Gastrocnemius medialis (tissue), 4 donors: Measurements from ENCODE around the gene SLAIN2. TPM values are rescaled to one million over a fixed set of nuclear protein-coding genes. Genes with fewer than 3 reads are reported as not detected.

Experiments
- ATAC-seq, 2 donors: fragments of 150-250 bp; one replicate each; pipeline ENCODE4 v1.9.1; 2016
- DNase-seq, 2 donors: peaks; one replicate each; pipeline ENCODE4 v3.0.0-alpha.2; 2019
- H3K27ac ChIP-seq, 4 donors: fragments of 200-600 bp; sonication (generic); 1 replicate in 1 of 4; 2 replicates in 3 of 4; pipeline ENCODE4 v1.5.1; 2016 to 2018; ENCODE audit warnings: mild to moderate bottlenecking in 2 of 4, moderate library complexity in 1 of 4
- H3K27me3 ChIP-seq, 3 donors: fragments of 200-600 bp; sonication (generic) in 2 of 3; 1 replicate in 1 of 3; 2 replicates in 2 of 3; pipeline versions ENCODE4 v1.5.1 to v1.6.0; 2016 to 2019; ENCODE audit warnings: mild to moderate bottlenecking in 1 of 3, moderate library complexity in 1 of 3
- H3K36me3 ChIP-seq, 2 donors: fragments of 200-600 bp; sonication (generic) in 1 of 2; one replicate each; pipeline ENCODE4 v1.5.1; 2017 to 2018
- H3K4me1 ChIP-seq, 2 donors: fragments of 200-600 bp; sonication (generic) in 1 of 2; one replicate each; pipeline ENCODE4 v1.5.1; 2016 to 2017; ENCODE audit warnings: mild to moderate bottlenecking in 2 of 2
- H3K4me3 ChIP-seq, 4 donors: fragments of 200-600 bp; sonication (generic) in 3 of 4; 1 replicate in 1 of 4; 2 replicates in 3 of 4; pipeline ENCODE4 v1.5.1; 2016 to 2019; ENCODE audit warnings: mild to moderate bottlenecking in 2 of 4
- H3K9me3 ChIP-seq, 3 donors: fragments of 200-600 bp; sonication (generic) in 2 of 3; 1 replicate in 1 of 3; 2 replicates in 2 of 3; pipeline ENCODE4 v1.5.1; 2016 to 2019
- CTCF ChIP-seq, 5 experiments: fragments of 450-650 bp in 3 of 5; fragments of 200-600 bp in 2 of 5; sonication (generic) in 2 of 5; IDR thresholded peaks in 4 of 5; conservative IDR thresholded peaks in 1 of 5; 1 replicate in 4 of 5; 2 replicates in 1 of 5; pipeline ENCODE4 v1.5.1; 2016 to 2019; ENCODE audit warnings: antibody characterized with exemption in 5 of 5, mild to moderate bottlenecking in 3 of 5, moderate library complexity in 3 of 5
- POLR2A ChIP-seq, 2 donors: fragments of 450-650 bp; IDR thresholded peaks; one replicate each; pipeline ENCODE4 v1.6.1; 2017; ENCODE audit warnings: antibody characterized with exemption in 2 of 2, mild to moderate bottlenecking in 2 of 2, moderate library complexity in 2 of 2
- in situ Hi-C, 4 donors: fragments of 200-750 bp; cut with MboI; loops; one replicate each; pipeline versions ENCODE4 v1.15.0 to v1.8.0; 2017; ENCODE audit warnings: low sequenced_read_pairs in 4 of 4
- intact Hi-C: fragments of 100-400 bp; cut with DNase I; formaldehyde crosslinking; loops from one replicate; pipeline ENCODE4 v1.15.1; 2023; ENCODE audit warnings: low total_unique reads
- total RNA-seq, 4 donors: library from RNA; depleted of rRNA; stranded (reverse); fragments of >200 nt; gene quantifications; one replicate each; pipeline versions ENCODE4 v1.1.0 to v1.2.3, GENCODE V29; 2016

Gene SLAIN2
- total RNA-seq, 4 donors from 2014 or later, result 64.3 to 211 (median 138) TPM

DNA sequence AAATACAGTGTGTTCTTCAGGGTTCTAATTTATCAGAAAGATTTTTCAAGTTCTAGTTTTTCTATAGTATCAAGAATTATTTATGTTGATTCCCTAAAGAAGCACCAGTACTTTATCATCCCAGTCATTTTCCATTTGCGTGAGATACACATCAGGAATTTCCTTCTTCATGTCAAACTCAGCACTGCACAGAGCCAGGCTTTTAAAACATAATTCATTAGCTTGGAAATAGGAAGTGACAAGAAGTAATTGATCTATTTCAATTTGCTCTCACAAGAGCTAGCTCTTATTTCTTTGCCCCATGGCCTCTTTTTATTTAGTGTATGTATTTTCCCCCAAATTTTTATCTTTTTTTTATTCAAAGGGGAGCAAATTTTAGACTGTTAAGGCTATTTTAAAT is 128.8 kb downstream of the SLAIN2 start:
- Histone ChIP-seq H3K27ac (no peak overlapping the region), H3K4me1 (no peaks in the 10 kb centered on the region), H3K4me3 (no peak overlapping the region), H3K27me3 (no peaks in the 10 kb centered on the region), H3K36me3 (no peaks in the 10 kb centered on the region), H3K9me3 (no peaks in the 10 kb centered on the region)
- ATAC-seq (no peak), DNase-seq (no peak)
- TF ChIP-seq POLR2A (IDR thresholded peaks at IDR 0.05), result no peak
- TF ChIP-seq CTCF (IDR thresholded peaks at IDR 0.05 in 4 of 5, conservative IDR thresholded peaks at IDR 0.05 in 1 of 5), result no peak
- intact Hi-C loops (no loop called here), in situ Hi-C loops (loop anchor here in 1 of 4 donors (25.0 kb wide), 1 partner anchor 492 kb away; no protein-coding TSS in a partner anchor)

- Histone ChIP-seq H3K27ac (no peak overlapping the region), H3K36me3 (no peaks in the 10 kb centered on the region), H3K27me3 (no peaks in the 10 kb centered on the region), H3K4me1 (no peaks in the 10 kb centered on the region), H3K9me3 (no peaks in the 10 kb centered on the region), H3K4me3 (no peak overlapping the region)
- intact Hi-C loops, result no loop called here
- DNase-seq (no peak), ATAC-seq (no peak)
- TF ChIP-seq CTCF (IDR thresholded peaks at IDR 0.05 in 4 of 5, conservative IDR thresholded peaks at IDR 0.05 in 1 of 5), result no peak
- no peak for TF ChIP-seq POLR2A (IDR thresholded peaks at IDR 0.05)
- in situ Hi-C loops, result loop anchor here in 1 of 4 donors (25.0 kb wide), 1 partner anchor 492 kb away; no protein-coding TSS in a partner anchor
These were observed 129.2 kb downstream of the SLAIN2 start for GRCh38 chr4:48470570-48470969.

DNA sequence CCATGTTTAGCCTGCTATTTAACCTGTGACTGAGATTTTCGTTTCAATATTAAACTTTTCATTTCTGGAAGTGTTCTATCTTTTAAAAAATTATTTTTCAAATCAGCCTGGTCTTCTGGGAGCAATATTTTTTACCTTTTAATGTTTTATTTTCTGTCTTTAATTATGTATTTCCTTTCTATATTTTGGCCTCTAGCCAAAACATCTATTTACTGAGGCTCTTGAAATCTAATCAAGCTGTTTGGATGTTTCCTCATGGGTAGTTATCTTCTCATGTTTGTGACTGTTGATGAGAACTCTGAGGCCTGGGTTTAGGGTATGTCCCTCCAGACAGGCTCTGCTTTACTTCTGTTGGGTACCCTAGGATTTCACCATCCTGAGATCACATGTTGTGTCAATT is 131.5 kb downstream of the SLAIN2 start:
- in situ Hi-C loops, result loop anchor here in 1 of 4 donors (25.0 kb wide), 1 partner anchor 490 kb away; no protein-coding TSS in a partner anchor
- ATAC-seq, result no peak
- intact Hi-C loops, result no loop called here

DNA sequence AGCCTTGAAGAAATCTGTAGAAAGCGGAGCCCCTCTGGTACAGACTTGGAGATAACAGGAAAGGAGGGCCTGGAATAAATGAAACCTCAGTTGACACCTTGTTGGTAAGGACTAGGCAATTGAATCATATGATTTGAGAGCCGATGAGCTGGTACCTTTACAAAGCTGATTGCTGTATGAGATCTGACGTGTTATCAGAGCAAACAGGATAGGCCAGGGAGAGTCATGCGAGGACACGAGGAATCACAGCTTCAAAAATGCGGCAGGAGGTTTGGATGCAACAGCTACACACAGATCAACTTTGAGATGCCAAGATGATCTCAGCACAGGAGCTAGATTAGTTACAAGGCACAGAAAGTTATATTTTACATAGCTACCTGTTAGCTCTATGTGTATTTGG is 134.4 kb downstream of the SLAIN2 start:
- H3K36me3 ChIP-seq, result no peaks in the 10 kb centered on the region
- H3K27me3 ChIP-seq, result no peaks in the 10 kb centered on the region
- no peaks in the 10 kb centered on the region for H3K4me1 ChIP-seq
- H3K4me3 ChIP-seq, result no peak overlapping the region
- TF ChIP-seq CTCF (IDR thresholded peaks at IDR 0.05 in 4 of 5, conservative IDR thresholded peaks at IDR 0.05 in 1 of 5) (no peak), POLR2A (IDR thresholded peaks at IDR 0.05) (no peak)
- H3K27ac ChIP-seq, result no peak overlapping the region
- no peaks in the 10 kb centered on the region for H3K9me3 ChIP-seq
- intact Hi-C loops, result no loop called here
- in situ Hi-C loops, result no loop called here
- DNase-seq (no peak), ATAC-seq (no peak)

More for the DNA sequence above, 131.5 kb downstream of the SLAIN2 start:
- Histone ChIP-seq H3K27me3 (no peaks in the 10 kb centered on the region), H3K4me1 (no peaks in the 10 kb centered on the region), H3K9me3 (no peaks in the 10 kb centered on the region), H3K4me3 (no peak overlapping the region), H3K36me3 (no peaks in the 10 kb centered on the region), H3K27ac (no peak overlapping the region)
- TF ChIP-seq CTCF (IDR thresholded peaks at IDR 0.05 in 4 of 5, conservative IDR thresholded peaks at IDR 0.05 in 1 of 5) (no peak), POLR2A (IDR thresholded peaks at IDR 0.05) (no peak)
- no peak for DNase-seq

Other genes starting within 250 kb of the SLAIN2 start
- gene TXK, start 207.3 kb upstream of the SLAIN2 start, total RNA-seq, result under 1 TPM in 2 of 4 donors, not detected in 2; 0.66 to 0.81 TPM
- 1 to 10 TPM in 2 of 4 donors, under 1 TPM in 2; 0.20 to 1.9 (median 1.1) TPM for gene TEC, start 71.7 kb upstream of the SLAIN2 start, total RNA-seq
- under 1 TPM in 1 of 4 donors, not detected in 3; 0.33 TPM for gene SLC10A4, start 141.8 kb downstream of the SLAIN2 start, total RNA-seq
- gene ZAR1, start 148.7 kb downstream of the SLAIN2 start, total RNA-seq, result not detected